ENCODE measurements around the gene MCC.

DNA sequence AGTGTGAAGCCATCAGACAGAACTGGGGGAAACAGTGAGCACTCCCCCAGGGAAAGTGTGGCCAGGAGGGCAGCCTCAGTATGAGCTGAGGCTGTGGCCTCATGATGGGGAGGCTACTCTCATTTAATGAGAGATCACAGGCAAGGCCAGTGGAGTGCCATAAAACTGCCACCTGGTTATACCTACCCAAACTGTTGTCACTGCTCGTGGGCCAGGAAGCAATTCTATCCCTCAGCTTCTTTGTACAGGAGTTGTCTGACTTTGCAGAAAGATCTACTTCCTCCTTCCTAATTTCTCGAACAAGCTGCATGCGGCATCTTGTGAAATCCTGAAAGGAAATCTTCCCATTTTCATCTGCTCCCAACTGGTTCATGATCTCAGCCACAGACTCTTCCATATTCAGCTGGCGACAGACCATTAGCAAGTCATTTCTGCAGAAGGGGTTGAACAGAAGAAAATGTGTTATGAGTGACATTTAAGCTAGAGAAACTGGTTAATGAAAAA lies 103.4 kb downstream of the MCC start:
- TF ChIP-seq TAF1 (IDR thresholded peaks at IDR 0.05; ENCODE audit: low read depth) = no peak
- no peak for TF ChIP-seq REST (IDR thresholded peaks at IDR 0.05; ENCODE audit: low read depth)
- TF ChIP-seq NFIC (IDR thresholded peaks at IDR 0.05) = no peak
- TF ChIP-seq, protein P1, sequence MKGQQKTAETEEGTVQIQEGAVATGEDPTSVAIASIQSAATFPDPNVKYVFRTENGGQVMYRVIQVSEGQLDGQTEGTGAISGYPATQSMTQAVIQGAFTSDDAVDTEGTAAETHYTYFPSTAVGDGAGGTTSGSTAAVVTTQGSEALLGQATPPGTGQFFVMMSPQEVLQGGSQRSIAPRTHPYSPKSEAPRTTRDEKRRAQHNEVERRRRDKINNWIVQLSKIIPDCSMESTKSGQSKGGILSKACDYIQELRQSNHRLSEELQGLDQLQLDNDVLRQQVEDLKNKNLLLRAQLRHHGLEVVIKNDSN (IDR thresholded peaks at IDR 0.05) = no peak
- no peak for TF ChIP-seq TEAD4 (IDR thresholded peaks at IDR 0.05)
- TF ChIP-seq EP300 (IDR thresholded peaks at IDR 0.05; ENCODE audit: borderline replicate concordance) = no peak
- TF ChIP-seq RAD21 (IDR thresholded peaks at IDR 0.05; ENCODE audit: low read depth) = no peak
- TF ChIP-seq, protein P2, sequence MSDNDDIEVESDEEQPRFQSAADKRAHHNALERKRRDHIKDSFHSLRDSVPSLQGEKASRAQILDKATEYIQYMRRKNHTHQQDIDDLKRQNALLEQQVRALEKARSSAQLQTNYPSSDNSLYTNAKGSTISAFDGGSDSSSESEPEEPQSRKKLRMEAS (IDR thresholded peaks at IDR 0.05) = no peak
- no peak for TF ChIP-seq CREB1 (IDR thresholded peaks at IDR 0.05; ENCODE audit: low read depth)
- TF ChIP-seq FOXM1 (IDR thresholded peaks at IDR 0.05; ENCODE audit: borderline replicate concordance, low read depth) = no peak

Measured in Ishikawa (cell line).